Large intestine (tissue), 3 donors: Measurements from ENCODE around the gene GRAMD1B. TPM values are rescaled to one million over a fixed set of nuclear protein-coding genes. Genes with fewer than 3 reads are reported as not detected.

Source experiments
- DNase-seq, 2 donors: peaks; one replicate each; pipeline versions ENCODE4 v3.0.0 to v3.0.0-alpha.2; 2013
- H3K27ac ChIP-seq: one replicate; pipeline ENCODE4 v1.5.1; 2013; ENCODE audit warnings: low read length
- H3K27me3 ChIP-seq: 2 replicates; pipeline ENCODE4 v1.6.1; 2013; ENCODE audit warnings: low read length; ENCODE audit not compliant: control insufficient read depth, insufficient read depth
- H3K36me3 ChIP-seq: 2 replicates; pipeline ENCODE4 v1.6.1; 2013; ENCODE audit warnings: low read length; ENCODE audit not compliant: control insufficient read depth, insufficient read depth
- H3K4me1 ChIP-seq: one replicate; pipeline ENCODE4 v1.6.1; 2013; ENCODE audit warnings: low read length; ENCODE audit not compliant: control insufficient read depth, insufficient read depth
- H3K4me3 ChIP-seq: one replicate; pipeline ENCODE4 v1.5.1; 2013; ENCODE audit warnings: low read length
- H3K9me3 ChIP-seq: one replicate; pipeline ENCODE4 v1.6.1; 2013; ENCODE audit warnings: mild to moderate bottlenecking, low read depth, low read length, moderate library complexity; ENCODE audit not compliant: control insufficient read depth
- WGBS: methylation state at CpG from one replicate; pipeline ENCODE4 v1.1.5; 2013; ENCODE audit warnings: low lambda C conversion rate; ENCODE audit not compliant: insufficient coverage; 5-methylcytosine and 5-hydroxymethylcytosine counted together
- polyA plus RNA-seq: library from polyadenylated mRNA; unstranded; fragments of 120-200 nt; gene quantifications from one replicate; pipeline ENCODE4 v1.2.1, GENCODE V29; 2013

The GRAMD1B gene
- polyA plus RNA-seq, 1 donor = 51.5 TPM

GRCh38 chr11:123628936-123629683, 199.0 kb downstream of the GRAMD1B start:
- no peak overlapping the region for H3K27ac ChIP-seq
- peaks cover 3% of the 10 kb centered on the region for H3K9me3 ChIP-seq

GRCh38 chr11:123630126-123630608, 200.1 kb downstream of the GRAMD1B start:
- Histone ChIP-seq H3K4me3 (no peak overlapping the region), H3K36me3 (peaks cover 16% of the 10 kb centered on the region), H3K27ac (no peak overlapping the region), H3K4me1 (no peaks in the 10 kb centered on the region), H3K27me3 (no peaks in the 10 kb centered on the region), H3K9me3 (peaks cover 3% of the 10 kb centered on the region)
- WGBS = 17% methylated on average over 1 of the region's 3 CpGs
- no peak for DNase-seq

More at GRCh38 chr11:123628936-123629683, 199.0 kb downstream of the GRAMD1B start:
- peak; percentile 23 to 33 for DNase-seq
- Histone ChIP-seq H3K36me3 (peaks cover 24% of the 10 kb centered on the region), H3K4me1 (no peaks in the 10 kb centered on the region), H3K4me3 (no peak overlapping the region), H3K27me3 (no peaks in the 10 kb centered on the region)
- no CpG with 5 or more reads among the region's 10 CpGs for WGBS

GRCh38 chr11:123640029-123640428, 210.0 kb downstream of the GRAMD1B start:
- no peaks in the 10 kb centered on the region for H3K36me3 ChIP-seq
- no CpG with 5 or more reads among the region's 5 CpGs for WGBS
- H3K4me3 ChIP-seq = no peak overlapping the region
- H3K27ac ChIP-seq = no peak overlapping the region
- H3K4me1 ChIP-seq = no peaks in the 10 kb centered on the region
- DNase-seq = no peak
- no peaks in the 10 kb centered on the region for H3K9me3 ChIP-seq
- H3K27me3 ChIP-seq = peaks cover 5% of the 10 kb centered on the region

- Histone ChIP-seq H3K27me3 (peaks cover 7% of the 10 kb centered on the region), H3K36me3 (no peaks in the 10 kb centered on the region), H3K27ac (no peak overlapping the region), H3K4me3 (no peak overlapping the region), H3K9me3 (no peaks in the 10 kb centered on the region), H3K4me1 (no peaks in the 10 kb centered on the region)
- WGBS = 68% methylated on average over 3 of the region's 22 CpGs
- DNase-seq = peak; percentile 20 to 37
Measured at GRCh38 chr11:123640677-123641494, 210.8 kb downstream of the GRAMD1B start.

GRCh38 chr11:123641495-123641840, 211.4 kb downstream of the GRAMD1B start:
- H3K27ac ChIP-seq = no peak overlapping the region
- H3K36me3 ChIP-seq = no peaks in the 10 kb centered on the region
- DNase-seq = no peak
- peaks cover 9% of the 10 kb centered on the region for H3K27me3 ChIP-seq
- no peaks in the 10 kb centered on the region for H3K9me3 ChIP-seq
- no peak overlapping the region for H3K4me3 ChIP-seq
- H3K4me1 ChIP-seq = no peaks in the 10 kb centered on the region
- WGBS = 67% methylated on average over 1 of the region's 4 CpGs

- Histone ChIP-seq H3K27ac (no peak overlapping the region), H3K27me3 (peaks cover 12% of the 10 kb centered on the region), H3K36me3 (no peaks in the 10 kb centered on the region), H3K4me1 (no peaks in the 10 kb centered on the region), H3K4me3 (no peak overlapping the region), H3K9me3 (no peaks in the 10 kb centered on the region)
- DNase-seq = no peak
- no CpG with 5 or more reads among the region's 15 CpGs for WGBS
Measured at GRCh38 chr11:123642435-123642834, 212.4 kb downstream of the GRAMD1B start.

- DNase-seq = no peak
- no peaks in the 10 kb centered on the region for H3K9me3 ChIP-seq
- H3K36me3 ChIP-seq = no peaks in the 10 kb centered on the region
- H3K27ac ChIP-seq = no peak overlapping the region
- no peaks in the 10 kb centered on the region for H3K4me1 ChIP-seq
- no peak overlapping the region for H3K4me3 ChIP-seq
- H3K27me3 ChIP-seq = peaks cover 16% of the 10 kb centered on the region
- WGBS = 100% methylated on average over 1 of the region's 12 CpGs
Measured at GRCh38 chr11:123645286-123645975, 215.4 kb downstream of the GRAMD1B start.

GRCh38 chr11:123650901-123651300, 220.8 kb downstream of the GRAMD1B start:
- Histone ChIP-seq H3K36me3 (no peaks in the 10 kb centered on the region), H3K27me3 (peaks cover 36% of the 10 kb centered on the region), H3K4me1 (peaks cover 15% of the 10 kb centered on the region), H3K4me3 (no peak overlapping the region), H3K9me3 (no peaks in the 10 kb centered on the region), H3K27ac (no peak overlapping the region)
- WGBS = no CpG with 5 or more reads among the region's 2 CpGs
- no peak for DNase-seq

- Histone ChIP-seq H3K9me3 (no peaks in the 10 kb centered on the region), H3K27me3 (peaks cover 35% of the 10 kb centered on the region), H3K36me3 (no peaks in the 10 kb centered on the region), H3K4me3 (no peak overlapping the region), H3K4me1 (peaks cover 15% of the 10 kb centered on the region), H3K27ac (no peak overlapping the region)
- no CpG with 5 or more reads among the region's 2 CpGs for WGBS
- DNase-seq = no peak
Measured at GRCh38 chr11:123652599-123652998, 222.5 kb downstream of the GRAMD1B start.

GRCh38 chr11:123653483-123653826, 223.4 kb downstream of the GRAMD1B start:
- peaks cover 35% of the 10 kb centered on the region for H3K27me3 ChIP-seq
- no peak for DNase-seq
- H3K9me3 ChIP-seq = no peaks in the 10 kb centered on the region
- no peak overlapping the region for H3K27ac ChIP-seq
- H3K4me3 ChIP-seq = peak overlapping the region; percentile 58
- H3K36me3 ChIP-seq = no peaks in the 10 kb centered on the region
- WGBS = no CpG with 5 or more reads among the region's 10 CpGs
- peaks cover 15% of the 10 kb centered on the region for H3K4me1 ChIP-seq
